ENCODE measurements around the gene TMED6.

DNA sequence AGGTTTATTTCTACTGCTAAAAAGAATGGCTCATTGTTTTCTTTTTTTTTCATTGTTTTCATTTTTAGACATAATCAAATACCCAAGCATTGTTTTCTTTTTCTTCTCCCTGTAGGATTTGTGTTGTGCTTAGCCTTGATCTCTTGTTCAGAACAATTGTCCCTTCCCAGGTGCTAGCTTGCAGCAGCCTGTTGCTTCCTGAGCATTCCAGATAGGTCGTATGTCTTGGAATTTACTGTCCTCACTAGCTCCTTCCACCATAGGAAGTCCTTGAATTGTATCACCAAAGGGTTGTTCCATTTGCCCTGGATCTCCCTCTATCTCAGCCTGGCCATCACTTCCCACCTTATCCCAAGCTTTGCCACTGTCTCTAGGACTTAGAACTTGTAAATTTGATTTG is 50.4 kb downstream of the TMED6 start:
- TF ChIP-seq EZH2phosphoT487 (IDR thresholded peaks at IDR 0.05; ENCODE audit: insufficient read depth, low read depth) (no peak), EZH2 (IDR thresholded peaks at IDR 0.05; ENCODE audit: insufficient read depth, poor library complexity, severe bottlenecking) (no peak)
